Measurements from ENCODE around the gene BIRC7.

The BIRC7 gene

GRCh38 chr20:63228806-63229205, 6.9 kb upstream of the BIRC7 start:
- no peak overlapping the region for H2AK5ac ChIP-seq (ENCODE audit: low read length)
- no peak overlapping the region for H3K23ac ChIP-seq (ENCODE audit: low read length)
- no peaks in the 10 kb centered on the region for H3K79me1 ChIP-seq (ENCODE audit: low read length)
- H3K36me3 ChIP-seq (ENCODE audit: control insufficient read depth, insufficient read depth, low read length), result no peaks in the 10 kb centered on the region
- peak overlapping the region; percentile 37 for H3K56ac ChIP-seq (ENCODE audit: low read length)
- no peak overlapping the region for H3K4ac ChIP-seq (ENCODE audit: low read depth, low read length)
- no peaks in the 10 kb centered on the region for H3K79me2 ChIP-seq (ENCODE audit: control insufficient read depth, insufficient read depth, low read length)
- no peak overlapping the region for H3K18ac ChIP-seq (ENCODE audit: low read length)
- peak; percentile 55 for DNase-seq
- no peaks in the 10 kb centered on the region for H3K27me3 ChIP-seq (ENCODE audit: insufficient read depth, low read length, poor library complexity)
- H2BK120ac ChIP-seq (ENCODE audit: low read depth, low read length), result no peak overlapping the region
- WGBS (ENCODE audit: extremely low coverage, insufficient coverage, low lambda C conversion rate), result no CpG with 5 or more reads among the region's 13 CpGs
- H4K5ac ChIP-seq (ENCODE audit: low read length), result no peak overlapping the region
- no peaks in the 10 kb centered on the region for H3K4me1 ChIP-seq (ENCODE audit: control insufficient read depth, low read depth, low read length)
- H3K4me2 ChIP-seq (ENCODE audit: low read length), result no peak overlapping the region
- H3K9ac ChIP-seq (ENCODE audit: low read length), result no peak overlapping the region
- no peak overlapping the region for H4K8ac ChIP-seq (ENCODE audit: low read depth, low read length)
- H3K27ac ChIP-seq (ENCODE audit: low read depth, low read length), result no peak overlapping the region
- no peak overlapping the region for H3K4me3 ChIP-seq (ENCODE audit: low read length)
- H2BK15ac ChIP-seq (replicated peaks; ENCODE audit: low read depth), result no peak overlapping the region
- H2BK5ac ChIP-seq (ENCODE audit: low read length), result no peak overlapping the region

- Histone ChIP-seq H2BK15ac (replicated peaks; ENCODE audit: low read depth) (no peak overlapping the region), H3K23ac (ENCODE audit: low read length) (no peak overlapping the region), H4K8ac (ENCODE audit: low read depth, low read length) (no peak overlapping the region), H3K27ac (ENCODE audit: low read depth, low read length) (no peak overlapping the region), H2AK5ac (ENCODE audit: low read length) (no peak overlapping the region), H3K79me1 (ENCODE audit: low read length) (no peaks in the 10 kb centered on the region), H2BK5ac (ENCODE audit: low read length) (no peak overlapping the region), H3K4me3 (ENCODE audit: low read length) (no peak overlapping the region), H2BK120ac (ENCODE audit: low read depth, low read length) (no peak overlapping the region), H3K4me2 (ENCODE audit: low read length) (no peak overlapping the region), H3K9ac (ENCODE audit: low read length) (peak overlapping the region; percentile 2), H3K4me1 (ENCODE audit: control insufficient read depth, low read depth, low read length) (no peaks in the 10 kb centered on the region), H3K27me3 (ENCODE audit: insufficient read depth, low read length, poor library complexity) (no peaks in the 10 kb centered on the region), H4K5ac (ENCODE audit: low read length) (no peak overlapping the region), H3K36me3 (ENCODE audit: control insufficient read depth, insufficient read depth, low read length) (no peaks in the 10 kb centered on the region), H3K18ac (ENCODE audit: low read length) (no peak overlapping the region), H3K4ac (ENCODE audit: low read depth, low read length) (no peak overlapping the region), H3K79me2 (ENCODE audit: control insufficient read depth, insufficient read depth, low read length) (no peaks in the 10 kb centered on the region), H3K56ac (ENCODE audit: low read length) (peak overlapping the region; percentile 60)
- no CpG with 5 or more reads among the region's 17 CpGs for WGBS (ENCODE audit: extremely low coverage, insufficient coverage, low lambda C conversion rate)
- peak; percentile 93 for DNase-seq
Measured at GRCh38 chr20:63230800-63231268, 4.9 kb upstream of the BIRC7 start.

- Histone ChIP-seq H3K27ac (ENCODE audit: low read depth, low read length) (peak overlapping the region; percentile 83), H3K18ac (ENCODE audit: low read length) (no peak overlapping the region), H4K5ac (ENCODE audit: low read length) (no peak overlapping the region), H3K4me3 (ENCODE audit: low read length) (no peak overlapping the region), H3K79me2 (ENCODE audit: control insufficient read depth, insufficient read depth, low read length) (no peaks in the 10 kb centered on the region), H2BK15ac (replicated peaks; ENCODE audit: low read depth) (no peak overlapping the region), H3K23ac (ENCODE audit: low read length) (no peak overlapping the region), H2AK5ac (ENCODE audit: low read length) (no peak overlapping the region), H2BK120ac (ENCODE audit: low read depth, low read length) (no peak overlapping the region), H3K4me1 (ENCODE audit: control insufficient read depth, low read depth, low read length) (no peaks in the 10 kb centered on the region), H3K36me3 (ENCODE audit: control insufficient read depth, insufficient read depth, low read length) (no peaks in the 10 kb centered on the region), H2BK5ac (ENCODE audit: low read length) (no peak overlapping the region), H4K8ac (ENCODE audit: low read depth, low read length) (no peak overlapping the region), H3K27me3 (ENCODE audit: insufficient read depth, low read length, poor library complexity) (no peaks in the 10 kb centered on the region), H3K79me1 (ENCODE audit: low read length) (no peaks in the 10 kb centered on the region), H3K56ac (ENCODE audit: low read length) (no peak overlapping the region), H3K4ac (ENCODE audit: low read depth, low read length) (no peak overlapping the region), H3K4me2 (ENCODE audit: low read length) (no peak overlapping the region), H3K9ac (ENCODE audit: low read length) (no peak overlapping the region)
- DNase-seq, result peak; percentile 89
- WGBS (ENCODE audit: extremely low coverage, insufficient coverage, low lambda C conversion rate), result no CpG with 5 or more reads among the region's 18 CpGs
Measured at GRCh38 chr20:63232235-63233060, 3.3 kb upstream of the BIRC7 start.

GRCh38 chr20:63233061-63233344, 2.7 kb upstream of the BIRC7 start:
- Histone ChIP-seq H3K18ac (ENCODE audit: low read length) (no peak overlapping the region), H3K23ac (ENCODE audit: low read length) (no peak overlapping the region), H3K27ac (ENCODE audit: low read depth, low read length) (peak overlapping the region; percentile 22), H2BK5ac (ENCODE audit: low read length) (no peak overlapping the region), H3K79me1 (ENCODE audit: low read length) (no peaks in the 10 kb centered on the region), H3K27me3 (ENCODE audit: insufficient read depth, low read length, poor library complexity) (no peaks in the 10 kb centered on the region), H3K9ac (ENCODE audit: low read length) (no peak overlapping the region), H2AK5ac (ENCODE audit: low read length) (no peak overlapping the region), H2BK15ac (replicated peaks; ENCODE audit: low read depth) (no peak overlapping the region), H3K4ac (ENCODE audit: low read depth, low read length) (no peak overlapping the region), H3K4me1 (ENCODE audit: control insufficient read depth, low read depth, low read length) (no peaks in the 10 kb centered on the region), H3K36me3 (ENCODE audit: control insufficient read depth, insufficient read depth, low read length) (no peaks in the 10 kb centered on the region), H3K79me2 (ENCODE audit: control insufficient read depth, insufficient read depth, low read length) (no peaks in the 10 kb centered on the region), H3K56ac (ENCODE audit: low read length) (no peak overlapping the region), H4K8ac (ENCODE audit: low read depth, low read length) (no peak overlapping the region), H4K5ac (ENCODE audit: low read length) (no peak overlapping the region), H2BK120ac (ENCODE audit: low read depth, low read length) (no peak overlapping the region), H3K4me3 (ENCODE audit: low read length) (no peak overlapping the region), H3K4me2 (ENCODE audit: low read length) (no peak overlapping the region)
- no CpG with 5 or more reads among the region's 3 CpGs for WGBS (ENCODE audit: extremely low coverage, insufficient coverage, low lambda C conversion rate)
- no peak for DNase-seq

GRCh38 chr20:63233924-63234323, 1.8 kb upstream of the BIRC7 start:
- Histone ChIP-seq H2AK5ac (ENCODE audit: low read length) (no peak overlapping the region), H3K36me3 (ENCODE audit: control insufficient read depth, insufficient read depth, low read length) (no peaks in the 10 kb centered on the region), H2BK15ac (replicated peaks; ENCODE audit: low read depth) (no peak overlapping the region), H3K56ac (ENCODE audit: low read length) (no peak overlapping the region), H3K27ac (ENCODE audit: low read depth, low read length) (no peak overlapping the region), H2BK5ac (ENCODE audit: low read length) (no peak overlapping the region), H3K4ac (ENCODE audit: low read depth, low read length) (no peak overlapping the region), H3K4me1 (ENCODE audit: control insufficient read depth, low read depth, low read length) (no peaks in the 10 kb centered on the region), H3K23ac (ENCODE audit: low read length) (no peak overlapping the region), H3K79me2 (ENCODE audit: control insufficient read depth, insufficient read depth, low read length) (no peaks in the 10 kb centered on the region), H3K9ac (ENCODE audit: low read length) (no peak overlapping the region), H2BK120ac (ENCODE audit: low read depth, low read length) (no peak overlapping the region), H3K4me2 (ENCODE audit: low read length) (no peak overlapping the region), H3K79me1 (ENCODE audit: low read length) (no peaks in the 10 kb centered on the region), H4K8ac (ENCODE audit: low read depth, low read length) (no peak overlapping the region), H3K18ac (ENCODE audit: low read length) (no peak overlapping the region), H3K27me3 (ENCODE audit: insufficient read depth, low read length, poor library complexity) (no peaks in the 10 kb centered on the region), H4K5ac (ENCODE audit: low read length) (no peak overlapping the region), H3K4me3 (ENCODE audit: low read length) (no peak overlapping the region)
- no CpG with 5 or more reads among the region's 17 CpGs for WGBS (ENCODE audit: extremely low coverage, insufficient coverage, low lambda C conversion rate)
- DNase-seq, result no peak
